Natural killer cell (primary cell): ENCODE results near the gene SLC2A4. TPM values are rescaled to one million over a fixed set of nuclear protein-coding genes. Genes with fewer than 3 reads are reported as not detected.

ENCODE experiments used
- ATAC-seq, 3 donors: fragments of 150-1000 bp in 2 of 3; fragments of 200-7000 bp in 1 of 3; cut with Tn5 transposase; 1 replicate in 1 of 3; 2 replicates in 2 of 3; pipeline ENCODE4 v1.10.0; 2021; ENCODE audit warnings: mild to moderate bottlenecking in 2 of 3, moderate library complexity in 2 of 3
- DNase-seq, 2 donors: peaks; one replicate each; pipeline versions ENCODE4 v3.0.0 to v3.0.0-alpha.2; 2013 to 2021; ENCODE audit warnings: mixed read lengths in 1 of 2
- H3K27ac ChIP-seq: one replicate; pipeline ENCODE4 v1.5.1; 2013; ENCODE audit warnings: mild to moderate bottlenecking, low read length
- H3K27me3 ChIP-seq: one replicate; pipeline ENCODE4 v1.6.1; 2013; ENCODE audit warnings: low read length; ENCODE audit not compliant: control insufficient read depth, insufficient read depth
- H3K36me3 ChIP-seq: one replicate; pipeline ENCODE4 v1.6.1; 2013; ENCODE audit warnings: low read length; ENCODE audit not compliant: control insufficient read depth, insufficient read depth
- H3K4me1 ChIP-seq: one replicate; pipeline ENCODE4 v1.6.1; 2013; ENCODE audit warnings: low read length; ENCODE audit not compliant: control insufficient read depth, insufficient read depth
- H3K4me3 ChIP-seq: one replicate; pipeline ENCODE4 v1.5.1; 2013; ENCODE audit warnings: low read length
- H3K9me3 ChIP-seq: one replicate; pipeline ENCODE4 v1.6.1; 2013; ENCODE audit warnings: low read length; ENCODE audit not compliant: control insufficient read depth, insufficient read depth
- H3K27ac Mint-ChIP-seq, 2 donors: one replicate each; pipeline ENCODE4 v1.8.0; 2022; ENCODE audit warnings: mild to moderate bottlenecking in 2 of 2, mixed read lengths in 2 of 2, moderate library complexity in 1 of 2
- H3K27me3 Mint-ChIP-seq, 2 donors: one replicate each; pipeline ENCODE4 v1.8.0; 2022; ENCODE audit warnings: low read depth in 2 of 2, mixed read lengths in 2 of 2
- H3K36me3 Mint-ChIP-seq: one replicate; pipeline ENCODE4 v1.8.0; 2022; ENCODE audit warnings: mixed read lengths
- H3K4me1 Mint-ChIP-seq, 2 donors: one replicate each; pipeline ENCODE4 v1.8.0; 2022; ENCODE audit warnings: mixed read lengths in 2 of 2
- H3K4me3 Mint-ChIP-seq: one replicate; pipeline ENCODE4 v1.8.0; 2022; ENCODE audit warnings: mild to moderate bottlenecking, moderate library complexity, mixed read lengths
- H3K9me3 Mint-ChIP-seq, 2 donors: one replicate each; pipeline ENCODE4 v1.8.0; 2022; ENCODE audit warnings: mixed read lengths in 2 of 2
- CTCF ChIP-seq: fragments of 200-600 bp; IDR thresholded peaks from one replicate; pipeline ENCODE4 v1.8.0; 2022; ENCODE audit warnings: antibody characterized with exemption
- WGBS: methylation state at CpG from one replicate; pipeline ENCODE4 v1.1.7; 2013; ENCODE audit warnings: missing lambda C conversion rate; ENCODE audit not compliant: insufficient coverage; 5-methylcytosine and 5-hydroxymethylcytosine counted together
- intact Hi-C: fragments of 100-400 bp; cut with micrococcal nuclease; formaldehyde crosslinking; loops from one replicate; pipeline ENCODE4 v1.14.2; 2022
- total RNA-seq, 4 donors: library from RNA; stranded (reverse); fragments of 120-200 nt in 1 of 4; gene quantifications; one replicate each; pipeline versions ENCODE4 v1.2.3 to v1.2.4, GENCODE V29; 2013 to 2022

SLC2A4 gene
- total RNA-seq, 3 donors from 2014 or later (not counting 1 experiment from before 2014, with no cell fraction given) = not detected

GRCh38 chr17:7317161-7317803 is 35.8 kb downstream of the SLC2A4 start:
- no peaks in the 10 kb centered on the region for H3K9me3 Mint-ChIP-seq
- H3K36me3 ChIP-seq = peaks cover 49% of the 10 kb centered on the region
- H3K36me3 Mint-ChIP-seq = no peaks in the 10 kb centered on the region
- no peaks in the 10 kb centered on the region for H3K27me3 Mint-ChIP-seq
- intact Hi-C loops = no loop called here
- H3K27ac ChIP-seq = no peak overlapping the region
- no peaks in the 10 kb centered on the region for H3K27me3 ChIP-seq
- H3K4me3 ChIP-seq = no peak overlapping the region
- H3K4me1 Mint-ChIP-seq = peaks cover 17 to 35% of the 10 kb centered on the region in 2 donors
- no peak for TF ChIP-seq CTCF
- H3K9me3 ChIP-seq = no peaks in the 10 kb centered on the region
- H3K27ac Mint-ChIP-seq = peak overlapping the region; percentile 56 to 99
- ATAC-seq = no peak
- no peak for DNase-seq
- WGBS = 91% methylated on average over 14 of the region's 16 CpGs
- H3K4me3 Mint-ChIP-seq = peak overlapping the region; percentile 49
- peaks cover 36% of the 10 kb centered on the region for H3K4me1 ChIP-seq

GRCh38 chr17:7318121-7318860 is 36.8 kb downstream of the SLC2A4 start:
- ATAC-seq (no peak), DNase-seq (no peak)
- peaks cover 49% of the 10 kb centered on the region for H3K36me3 ChIP-seq
- Mint-ChIP-seq H3K4me3 (peak overlapping the region; percentile 55), H3K4me1 (peaks cover 8 to 25% of the 10 kb centered on the region in 2 donors), H3K27ac (peak overlapping the region in 1 of 2 donors; percentile 56), H3K36me3 (no peaks in the 10 kb centered on the region), H3K9me3 (no peaks in the 10 kb centered on the region), H3K27me3 (no peaks in the 10 kb centered on the region)
- H3K27ac ChIP-seq = no peak overlapping the region
- H3K9me3 ChIP-seq = no peaks in the 10 kb centered on the region
- H3K4me1 ChIP-seq = peaks cover 26% of the 10 kb centered on the region
- intact Hi-C loops = no loop called here
- no peaks in the 10 kb centered on the region for H3K27me3 ChIP-seq
- no peak overlapping the region for H3K4me3 ChIP-seq
- 95% methylated on average over 13 of the region's 13 CpGs for WGBS
- no peak for TF ChIP-seq CTCF

- ATAC-seq (no peak), DNase-seq (no peak)
- no peak overlapping the region for H3K27ac ChIP-seq
- no peak overlapping the region for H3K4me3 Mint-ChIP-seq
- H3K9me3 Mint-ChIP-seq = no peaks in the 10 kb centered on the region
- H3K4me1 ChIP-seq = peaks cover 6% of the 10 kb centered on the region
- H3K27ac Mint-ChIP-seq = no peak overlapping the region
- H3K36me3 ChIP-seq = peaks cover 51% of the 10 kb centered on the region
- H3K36me3 Mint-ChIP-seq = no peaks in the 10 kb centered on the region
- WGBS = 96% methylated on average over 15 of the region's 15 CpGs
- TF ChIP-seq CTCF = no peak
- peaks cover 0 to 5% of the 10 kb centered on the region in 2 donors for H3K4me1 Mint-ChIP-seq
- no peak overlapping the region for H3K4me3 ChIP-seq
- no peaks in the 10 kb centered on the region for H3K27me3 Mint-ChIP-seq
- no peaks in the 10 kb centered on the region for H3K27me3 ChIP-seq
- no peaks in the 10 kb centered on the region for H3K9me3 ChIP-seq
- intact Hi-C loops = no loop called here
Observed at GRCh38 chr17:7321466-7321865, 39.9 kb downstream of the SLC2A4 start.
